WTC11 (cell line): ENCODE data around the gene RAPGEF6. TPM values are rescaled to one million over a fixed set of nuclear protein-coding genes. Genes with fewer than 3 reads are reported as not detected.

Source experiments
- ATAC-seq: fragments of 200-7000 bp; cut with Tn5 transposase; 2 replicates; pipeline ENCODE4 v1.10.0; 2021; ENCODE audit warnings: mild to moderate bottlenecking, moderate library complexity
- CTCF ChIA-PET: fragments of 300-600 bp; sonication (Branson Sonifier 250); formaldehyde crosslinking; loops from one replicate; lab custom pipeline; 2021; ENCODE audit warnings: antibody characterized with exemption; lab: Charles Lee
- POLR2A ChIA-PET: fragments of 350-600 bp; sonication (Branson Sonifier 250); formaldehyde crosslinking; loops from one replicate; lab custom pipeline; 2021; ENCODE audit warnings: antibody characterized with exemption; lab: Charles Lee
- DNase-seq: peaks from one replicate; pipeline ENCODE4 v3.0.0; 2021; ENCODE audit warnings: low spot score
- H3K27ac Mint-ChIP-seq: 2 replicates; pipeline ENCODE4 v1.8.0; 2021; ENCODE audit warnings: mixed read lengths
- H3K27me3 Mint-ChIP-seq: 2 replicates; pipeline ENCODE4 v1.8.0; 2021; ENCODE audit warnings: low read depth, mild to moderate bottlenecking, moderate library complexity, mixed read lengths
- H3K36me3 Mint-ChIP-seq: 2 replicates; pipeline ENCODE4 v1.8.0; 2021; ENCODE audit warnings: mixed read lengths
- H3K4me1 Mint-ChIP-seq: 2 replicates; pipeline ENCODE4 v1.8.0; 2022; ENCODE audit warnings: mixed read lengths
- H3K4me3 Mint-ChIP-seq: 2 replicates; pipeline ENCODE4 v1.8.0; 2021; ENCODE audit warnings: mild to moderate bottlenecking, moderate library complexity, mixed read lengths
- H3K9me3 Mint-ChIP-seq: 2 replicates; pipeline ENCODE4 v1.8.0; 2021; ENCODE audit warnings: mixed read lengths
- AFF4 ChIP-seq: sonication (generic); formaldehyde crosslinking; IDR thresholded peaks from 2 replicates; pipeline ENCODE4 v1.8.1; 2023; ENCODE audit warnings: mild to moderate bottlenecking, missing genetic modification reagents, borderline replicate concordance
- ATF3 ChIP-seq: sonication (generic); formaldehyde crosslinking; conservative IDR thresholded peaks from 2 replicates; pipeline ENCODE4 v1.8.1; 2022; ENCODE audit warnings: mild to moderate bottlenecking, missing genetic modification reagents
- CBFB ChIP-seq: sonication (generic); formaldehyde crosslinking; IDR thresholded peaks from 2 replicates; pipeline ENCODE4 v1.8.1; 2022; ENCODE audit warnings: mild to moderate bottlenecking, low read depth, missing genetic modification reagents
- ESRRA ChIP-seq: sonication (generic); formaldehyde crosslinking; IDR thresholded peaks from 2 replicates; pipeline ENCODE4 v1.8.1; 2022; ENCODE audit warnings: mild to moderate bottlenecking, missing genetic modification reagents, borderline replicate concordance
- ETV6 ChIP-seq: sonication (generic); formaldehyde crosslinking; IDR thresholded peaks from 2 replicates; pipeline ENCODE4 v1.8.1; 2022; ENCODE audit warnings: mild to moderate bottlenecking, missing genetic modification reagents
- FOXJ3 ChIP-seq: sonication (generic); formaldehyde crosslinking; IDR thresholded peaks from 2 replicates; pipeline ENCODE4 v1.9.0; 2021; ENCODE audit warnings: missing genetic modification reagents, mild to moderate bottlenecking, borderline replicate concordance
- MLX ChIP-seq: sonication (generic); formaldehyde crosslinking; IDR thresholded peaks from 2 replicates; pipeline ENCODE4 v1.8.1; 2023; ENCODE audit warnings: mild to moderate bottlenecking, missing genetic modification reagents, moderate library complexity
- MYBL2 ChIP-seq: sonication (generic); formaldehyde crosslinking; IDR thresholded peaks from 2 replicates; pipeline ENCODE4 v1.8.1; 2023; ENCODE audit warnings: mild to moderate bottlenecking, moderate library complexity, missing genetic modification reagents
- NFATC4 ChIP-seq: fragments of 250-450 bp; sonication (Bioruptor Pico); IDR thresholded peaks from 2 replicates; pipeline ENCODE4 v1.9.0; 2021; ENCODE audit warnings: mild to moderate bottlenecking
- SOX15 ChIP-seq: fragments of 250-450 bp; sonication (Bioruptor Pico); IDR thresholded peaks from 2 replicates; pipeline ENCODE4 v1.9.0; 2021; ENCODE audit warnings: mild to moderate bottlenecking
- ZNF232 ChIP-seq: sonication (generic); formaldehyde crosslinking; IDR thresholded peaks from 2 replicates; pipeline ENCODE4 v1.8.0; 2022; ENCODE audit warnings: mild to moderate bottlenecking, missing genetic modification reagents
- ZSCAN18 ChIP-seq: fragments of 250-450 bp; sonication (Bioruptor Pico); IDR thresholded peaks from 2 replicates; pipeline ENCODE4 v2.1.2; 2022; ENCODE audit warnings: mild to moderate bottlenecking, moderate library complexity
- total RNA-seq: library from RNA; stranded (reverse); gene quantifications from 3 replicates; pipeline ENCODE4 v1.2.3, GENCODE V29; 2021
- TF ChIP-seq, protein P1 (sequence below): fragments of 200-600 bp; IDR thresholded peaks from 2 replicates; pipeline ENCODE4 v1.8.0; 2022; ENCODE audit warnings: antibody characterized with exemption
- TF ChIP-seq, protein P2 (sequence below): sonication (generic); formaldehyde crosslinking; IDR thresholded peaks from 2 replicates; pipeline ENCODE4 v1.8.1; 2023; ENCODE audit warnings: mild to moderate bottlenecking, moderate library complexity, missing genetic modification reagents
- TF ChIP-seq, protein P3 (sequence below): sonication (generic); formaldehyde crosslinking; IDR thresholded peaks from 2 replicates; pipeline ENCODE4 v1.8.1; 2023; ENCODE audit warnings: mild to moderate bottlenecking, missing genetic modification reagents

The RAPGEF6 gene
- total RNA-seq, 1 experiment from 2014 or later, result 18.0 TPM

- no peak overlapping the region for H3K27ac Mint-ChIP-seq
- no peak for ATAC-seq
- DNase-seq, result no peak
- POLR2A ChIA-PET, result no interaction called here
- H3K36me3 Mint-ChIP-seq, result peaks cover 3% of the 10 kb centered on the region; the same call in 1 of the 2 replicates
- no peak overlapping the region for H3K4me3 Mint-ChIP-seq
- peaks cover 5% of the 10 kb centered on the region; the same call in 1 of the 2 replicates for H3K4me1 Mint-ChIP-seq
- TF ChIP-seq ZNF232 (no peak), AFF4 (no peak), MYBL2 (no peak), ESRRA (CRISPR knock-in tag) (no peak), SOX15 (CRISPR knock-in tag) (no peak), ATF3 (CRISPR knock-in tag) (no peak), ZSCAN18 (CRISPR knock-in tag) (no peak)
- TF ChIP-seq, protein P1, sequence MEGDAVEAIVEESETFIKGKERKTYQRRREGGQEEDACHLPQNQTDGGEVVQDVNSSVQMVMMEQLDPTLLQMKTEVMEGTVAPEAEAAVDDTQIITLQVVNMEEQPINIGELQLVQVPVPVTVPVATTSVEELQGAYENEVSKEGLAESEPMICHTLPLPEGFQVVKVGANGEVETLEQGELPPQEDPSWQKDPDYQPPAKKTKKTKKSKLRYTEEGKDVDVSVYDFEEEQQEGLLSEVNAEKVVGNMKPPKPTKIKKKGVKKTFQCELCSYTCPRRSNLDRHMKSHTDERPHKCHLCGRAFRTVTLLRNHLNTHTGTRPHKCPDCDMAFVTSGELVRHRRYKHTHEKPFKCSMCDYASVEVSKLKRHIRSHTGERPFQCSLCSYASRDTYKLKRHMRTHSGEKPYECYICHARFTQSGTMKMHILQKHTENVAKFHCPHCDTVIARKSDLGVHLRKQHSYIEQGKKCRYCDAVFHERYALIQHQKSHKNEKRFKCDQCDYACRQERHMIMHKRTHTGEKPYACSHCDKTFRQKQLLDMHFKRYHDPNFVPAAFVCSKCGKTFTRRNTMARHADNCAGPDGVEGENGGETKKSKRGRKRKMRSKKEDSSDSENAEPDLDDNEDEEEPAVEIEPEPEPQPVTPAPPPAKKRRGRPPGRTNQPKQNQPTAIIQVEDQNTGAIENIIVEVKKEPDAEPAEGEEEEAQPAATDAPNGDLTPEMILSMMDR, result no peak
- CTCF ChIA-PET, result no interaction called here
- no peaks in the 10 kb centered on the region for H3K9me3 Mint-ChIP-seq
- H3K27me3 Mint-ChIP-seq, result no peaks in the 10 kb centered on the region
Measured at GRCh38 chr5:131684595-131684994, 49.6 kb upstream of the RAPGEF6 start.

GRCh38 chr5:131684051-131684450 is 49.0 kb upstream of the RAPGEF6 start:
- ATAC-seq (no peak), DNase-seq (no peak)
- H3K27me3 Mint-ChIP-seq, result no peaks in the 10 kb centered on the region
- TF ChIP-seq, protein P1, result no peak
- TF ChIP-seq ETV6, result no peak
- POLR2A ChIA-PET, result no interaction called here
- no peaks in the 10 kb centered on the region; the same call in 1 of the 2 replicates for H3K36me3 Mint-ChIP-seq
- no peak overlapping the region for H3K27ac Mint-ChIP-seq
- no peaks in the 10 kb centered on the region for H3K9me3 Mint-ChIP-seq
- no peak overlapping the region for H3K4me3 Mint-ChIP-seq
- CTCF ChIA-PET, result no interaction called here
- H3K4me1 Mint-ChIP-seq, result peaks cover 5% of the 10 kb centered on the region; the same call in 1 of the 2 replicates

- Mint-ChIP-seq H3K4me1 (peaks cover 4% of the 10 kb centered on the region; the same call in 1 of the 2 replicates), H3K27me3 (no peaks in the 10 kb centered on the region), H3K27ac (no peak overlapping the region), H3K4me3 (no peak overlapping the region), H3K36me3 (peaks cover under 1% of the 10 kb centered on the region), H3K9me3 (no peaks in the 10 kb centered on the region)
- ChIA-PET POLR2A (no interaction called here), CTCF (no interaction called here)
- ATAC-seq (no peak), DNase-seq (no peak)
- TF ChIP-seq CBFB, result no peak
- no peak for TF ChIP-seq NFATC4 (CRISPR knock-in tag)
- TF ChIP-seq SOX15 (CRISPR knock-in tag), result no peak
- TF ChIP-seq MLX (CRISPR knock-in tag), result no peak
- TF ChIP-seq ZSCAN18 (CRISPR knock-in tag), result no peak
- TF ChIP-seq, protein P2, sequence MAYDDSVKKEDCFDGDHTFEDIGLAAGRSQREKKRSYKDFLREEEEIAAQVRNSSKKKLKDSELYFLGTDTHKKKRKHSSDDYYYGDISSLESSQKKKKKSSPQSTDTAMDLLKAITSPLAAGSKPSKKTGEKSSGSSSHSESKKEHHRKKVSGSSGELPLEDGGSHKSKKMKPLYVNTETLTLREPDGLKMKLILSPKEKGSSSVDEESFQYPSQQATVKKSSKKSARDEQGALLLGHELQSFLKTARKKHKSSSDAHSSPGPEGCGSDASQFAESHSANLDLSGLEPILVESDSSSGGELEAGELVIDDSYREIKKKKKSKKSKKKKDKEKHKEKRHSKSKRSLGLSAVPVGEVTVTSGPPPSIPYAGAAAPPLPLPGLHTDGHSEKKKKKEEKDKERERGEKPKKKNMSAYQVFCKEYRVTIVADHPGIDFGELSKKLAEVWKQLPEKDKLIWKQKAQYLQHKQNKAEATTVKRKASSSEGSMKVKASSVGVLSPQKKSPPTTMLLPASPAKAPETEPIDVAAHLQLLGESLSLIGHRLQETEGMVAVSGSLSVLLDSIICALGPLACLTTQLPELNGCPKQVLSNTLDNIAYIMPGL (CRISPR knock-in tag), result no peak
- TF ChIP-seq, protein P3, sequence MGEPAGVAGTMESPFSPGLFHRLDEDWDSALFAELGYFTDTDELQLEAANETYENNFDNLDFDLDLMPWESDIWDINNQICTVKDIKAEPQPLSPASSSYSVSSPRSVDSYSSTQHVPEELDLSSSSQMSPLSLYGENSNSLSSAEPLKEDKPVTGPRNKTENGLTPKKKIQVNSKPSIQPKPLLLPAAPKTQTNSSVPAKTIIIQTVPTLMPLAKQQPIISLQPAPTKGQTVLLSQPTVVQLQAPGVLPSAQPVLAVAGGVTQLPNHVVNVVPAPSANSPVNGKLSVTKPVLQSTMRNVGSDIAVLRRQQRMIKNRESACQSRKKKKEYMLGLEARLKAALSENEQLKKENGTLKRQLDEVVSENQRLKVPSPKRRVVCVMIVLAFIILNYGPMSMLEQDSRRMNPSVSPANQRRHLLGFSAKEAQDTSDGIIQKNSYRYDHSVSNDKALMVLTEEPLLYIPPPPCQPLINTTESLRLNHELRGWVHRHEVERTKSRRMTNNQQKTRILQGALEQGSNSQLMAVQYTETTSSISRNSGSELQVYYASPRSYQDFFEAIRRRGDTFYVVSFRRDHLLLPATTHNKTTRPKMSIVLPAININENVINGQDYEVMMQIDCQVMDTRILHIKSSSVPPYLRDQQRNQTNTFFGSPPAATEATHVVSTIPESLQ (CRISPR knock-in tag), result no peak
- no peak for TF ChIP-seq FOXJ3 (CRISPR knock-in tag)
Measured at GRCh38 chr5:131682826-131683225, 47.8 kb upstream of the RAPGEF6 start.
